HG03520 (cell line): ENCODE results near the gene CALHM4.
"Not testable (repeated sequence)": the region's sequence is repeated elsewhere in the genome, so short reads cannot be mapped to it uniquely, and the experiment has no call there.

Source experiments
- ATAC-seq: cut with Tn5 transposase; IDR thresholded peaks from one replicate; pipeline ENCODE4 v1.9.1; 2021; ENCODE audit warnings: mild to moderate bottlenecking, moderate library complexity; ENCODE audit not compliant: unreplicated experiment

CALHM4 gene

DNA sequence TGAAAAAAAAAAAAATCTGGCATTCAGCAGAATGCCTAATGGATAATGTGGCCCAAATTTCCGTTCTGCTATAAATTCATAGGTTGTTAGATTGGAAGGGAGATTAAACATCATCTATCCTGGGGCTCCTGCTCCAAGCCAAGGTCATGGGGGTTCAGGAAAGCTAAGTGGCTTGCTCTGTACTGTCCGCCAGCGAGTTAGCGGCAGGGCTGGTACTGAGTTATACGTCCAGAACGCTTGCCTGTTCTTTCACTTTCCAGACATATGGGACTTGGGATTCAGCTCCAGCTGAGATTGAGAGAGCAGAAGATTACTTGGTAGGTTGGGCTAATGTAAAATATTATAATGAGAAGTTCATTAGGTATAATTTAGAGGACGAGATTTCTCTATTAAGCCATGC lies 18.6 kb downstream of the CALHM4 start:
- ATAC-seq = no peak

DNA sequence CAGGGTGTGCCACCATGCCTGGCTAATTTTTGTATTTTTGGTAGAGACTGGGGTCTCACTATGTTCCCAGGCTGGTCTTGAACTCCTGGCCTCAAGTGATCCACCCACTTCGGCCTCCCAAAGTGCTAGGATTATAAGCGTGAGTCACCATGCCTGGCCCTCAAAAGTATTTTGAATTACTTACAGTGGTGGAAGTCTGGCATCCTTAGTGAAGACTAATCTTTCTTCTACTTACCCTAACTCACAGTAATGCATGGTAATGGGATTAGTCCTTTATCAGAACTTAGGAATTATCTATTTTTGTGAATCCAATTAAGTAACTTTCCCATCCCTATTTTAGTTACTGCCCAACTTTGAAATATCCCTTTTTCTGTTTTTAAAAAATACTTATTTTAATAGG lies 21.7 kb downstream of the CALHM4 start:
- no peak for ATAC-seq

DNA sequence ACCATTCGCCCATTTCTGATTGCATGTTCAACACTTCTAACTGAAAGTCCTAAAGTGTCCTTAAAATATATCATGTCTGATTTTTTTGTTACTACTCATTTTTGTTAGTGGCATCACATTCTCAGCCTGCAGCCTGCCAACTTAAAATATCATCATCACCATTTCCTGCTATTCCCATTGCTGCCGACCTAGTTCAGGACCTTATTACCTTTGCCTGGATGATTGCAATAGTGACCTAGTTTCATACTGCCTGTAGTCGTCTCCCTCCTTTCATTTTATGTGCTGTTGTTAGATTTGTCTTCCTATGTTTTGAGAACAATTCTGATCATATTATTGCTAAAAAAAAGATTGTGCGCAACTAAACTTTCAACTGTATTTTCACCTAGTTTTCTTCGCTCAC lies 23.9 kb downstream of the CALHM4 start:
- no peak for ATAC-seq

DNA sequence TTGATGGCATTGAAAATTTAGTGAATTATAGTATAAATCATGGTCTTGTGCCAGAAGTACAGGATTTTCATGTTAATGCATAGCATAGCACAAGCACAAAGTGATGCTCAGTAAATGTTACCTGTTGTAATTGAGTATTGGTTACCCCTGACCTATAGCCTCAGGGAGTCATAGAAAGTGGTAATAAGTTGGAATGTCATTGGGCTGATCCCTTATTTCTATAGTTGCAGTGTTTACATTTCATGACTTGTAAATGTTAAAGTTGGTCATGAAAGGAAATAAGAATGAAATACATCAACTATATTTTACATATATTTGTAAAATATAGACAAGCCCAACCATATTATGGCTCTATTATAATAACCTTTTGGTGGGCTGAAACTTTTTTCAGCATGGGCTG lies 24.8 kb downstream of the CALHM4 start:
- no peak for ATAC-seq

DNA sequence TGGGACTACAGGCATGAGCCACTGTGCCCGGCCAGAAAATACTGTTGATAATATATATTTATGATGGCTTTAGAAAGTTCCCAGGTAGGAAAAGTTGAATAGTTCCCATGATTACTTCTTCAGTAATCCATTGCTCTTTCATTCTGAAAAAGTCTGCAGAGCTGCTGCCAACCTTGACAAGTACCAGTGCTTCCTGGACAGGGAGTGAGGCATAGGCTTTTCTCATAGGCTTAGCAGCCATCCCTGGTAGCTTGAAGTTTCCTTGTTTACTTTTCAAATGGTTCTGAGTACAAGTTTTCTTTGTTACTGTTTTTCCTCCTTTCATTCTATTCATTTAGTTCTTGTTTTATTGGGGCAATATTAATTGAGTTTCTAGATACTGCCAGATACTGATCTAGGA lies 25.6 kb downstream of the CALHM4 start:
- ATAC-seq = no peak

DNA sequence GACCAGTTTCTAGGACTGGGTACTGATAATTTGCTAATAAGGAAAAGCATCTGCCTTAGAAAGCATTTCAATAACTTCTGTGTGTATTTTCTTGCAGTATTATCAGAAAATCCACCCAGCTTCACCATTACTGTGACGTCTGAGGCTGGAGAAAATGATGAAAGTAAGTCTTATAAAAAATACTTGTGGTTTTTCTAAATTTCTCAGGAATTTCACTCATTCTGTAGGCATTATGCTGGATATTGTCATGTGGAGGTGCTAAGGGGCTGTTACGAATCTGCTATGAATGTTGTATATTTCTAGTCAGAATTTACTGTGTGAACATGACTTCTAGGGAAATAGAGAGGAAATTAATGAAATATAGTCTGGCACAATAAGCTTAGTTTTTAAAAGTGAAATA lies 26.6 kb downstream of the CALHM4 start:
- no peak for ATAC-seq

DNA sequence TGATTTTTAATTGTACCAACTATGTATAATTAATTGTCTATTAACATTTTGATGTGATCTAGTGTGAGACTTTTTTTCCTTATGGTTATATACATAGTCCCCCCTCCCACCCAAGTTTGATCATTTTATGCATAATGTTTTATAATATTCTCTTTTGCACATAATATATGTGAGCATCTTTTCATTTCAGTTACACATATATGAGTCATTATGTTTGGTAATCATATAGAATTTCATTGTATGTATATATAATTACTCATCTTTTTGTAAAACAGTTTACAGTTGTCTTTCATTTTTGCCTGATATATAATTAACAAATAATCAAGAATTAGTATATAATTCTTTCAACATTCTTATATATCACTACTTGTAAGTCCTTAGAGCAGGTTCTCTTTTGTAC lies 32.7 kb downstream of the CALHM4 start:
- no peak for ATAC-seq

DNA sequence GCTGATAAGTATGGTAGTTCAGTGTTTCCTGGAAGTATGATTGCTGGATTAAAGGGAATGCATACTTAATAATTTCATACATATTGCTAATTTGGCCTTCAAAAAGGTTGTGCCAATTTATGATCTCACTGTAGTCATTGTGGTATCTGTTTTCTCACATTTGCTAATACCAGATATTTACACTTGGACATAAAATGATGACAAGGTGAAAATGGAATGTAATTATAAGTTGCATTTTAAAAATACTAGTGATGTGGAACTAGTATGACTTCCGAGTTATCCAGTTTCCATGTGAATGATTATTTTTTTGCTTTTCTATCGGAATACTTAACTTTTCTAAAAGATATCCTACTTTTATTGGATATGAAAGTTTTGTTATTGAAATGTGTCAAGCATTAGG lies 33.2 kb downstream of the CALHM4 start:
- no peak for ATAC-seq

DNA sequence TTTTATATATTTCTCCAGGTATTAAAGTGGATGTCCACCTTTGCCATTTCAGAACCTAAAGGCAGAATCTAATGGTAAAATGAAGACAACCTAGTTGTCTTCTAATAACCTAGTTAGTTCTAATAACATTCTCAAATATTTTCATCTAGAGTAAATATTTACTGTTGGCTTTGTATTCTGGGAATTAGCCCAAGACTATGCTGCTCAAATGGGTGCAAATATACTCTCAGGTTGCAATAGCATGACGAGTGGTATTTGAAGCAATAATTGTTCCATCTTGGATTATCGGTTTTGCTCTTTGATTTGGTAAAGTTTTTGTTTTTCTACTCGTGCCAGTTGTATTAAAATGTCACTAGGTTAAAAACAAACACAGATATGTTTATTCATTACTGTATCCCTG lies 41.7 kb downstream of the CALHM4 start:
- ATAC-seq = no peak

DNA sequence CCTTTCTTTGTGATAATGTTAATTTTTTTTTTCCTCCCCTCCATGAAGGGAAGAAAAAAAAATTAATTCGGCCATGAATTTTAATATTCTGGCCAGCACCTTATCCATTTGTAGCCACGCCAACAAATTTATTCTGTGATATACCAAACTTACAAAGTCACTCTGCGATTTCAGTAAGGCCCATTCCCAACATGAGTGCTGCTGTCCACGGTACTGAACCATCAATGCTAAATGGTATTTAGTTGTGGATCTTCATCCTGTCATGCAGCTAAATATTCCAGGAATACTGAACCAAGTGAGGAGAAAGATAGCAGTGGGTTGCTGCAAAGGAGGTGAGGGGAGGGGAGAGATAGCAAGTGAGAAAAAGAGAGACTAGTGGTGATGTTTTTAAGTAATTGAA lies 43.3 kb downstream of the CALHM4 start:
- ATAC-seq = no peak

DNA sequence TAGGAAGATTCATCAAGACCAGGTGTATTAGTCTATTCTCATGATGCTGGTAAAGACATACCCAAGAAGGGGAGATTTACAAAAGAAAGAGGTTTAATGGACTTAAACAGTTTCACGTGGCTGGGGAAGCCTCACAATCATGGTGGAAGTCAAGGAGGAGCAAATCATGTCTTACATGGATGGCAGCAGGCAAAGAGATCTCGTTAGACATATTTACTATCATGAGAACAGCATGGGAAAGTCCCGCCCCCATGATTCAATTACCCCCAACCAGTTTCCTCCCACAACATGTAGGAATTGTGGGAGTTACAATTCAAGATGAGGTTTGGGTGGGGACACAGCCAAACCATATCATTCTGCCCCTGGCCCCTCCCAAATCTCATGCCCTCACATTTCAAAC lies 50.4 kb downstream of the CALHM4 start:
- ATAC-seq = not testable (repeated sequence)

DNA sequence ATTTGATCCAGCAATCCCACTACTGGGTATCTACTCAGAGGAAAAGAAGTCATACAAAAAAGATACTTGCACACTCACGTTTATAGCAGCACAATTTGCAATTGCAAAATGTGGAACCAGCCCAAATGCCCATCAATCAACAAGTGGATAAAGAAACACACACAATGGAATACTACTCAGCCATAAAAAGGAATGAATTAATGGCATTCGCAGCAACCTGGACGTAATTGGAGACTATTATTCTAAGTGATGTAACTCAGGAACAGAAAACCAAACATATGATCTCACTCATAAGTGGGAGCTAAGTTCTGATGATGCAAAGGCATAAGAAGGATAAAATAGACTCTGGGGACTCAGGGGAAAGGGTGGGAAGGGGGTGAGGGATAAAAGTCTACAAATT lies 51.3 kb downstream of the CALHM4 start:
- ATAC-seq = not testable (repeated sequence)

DNA sequence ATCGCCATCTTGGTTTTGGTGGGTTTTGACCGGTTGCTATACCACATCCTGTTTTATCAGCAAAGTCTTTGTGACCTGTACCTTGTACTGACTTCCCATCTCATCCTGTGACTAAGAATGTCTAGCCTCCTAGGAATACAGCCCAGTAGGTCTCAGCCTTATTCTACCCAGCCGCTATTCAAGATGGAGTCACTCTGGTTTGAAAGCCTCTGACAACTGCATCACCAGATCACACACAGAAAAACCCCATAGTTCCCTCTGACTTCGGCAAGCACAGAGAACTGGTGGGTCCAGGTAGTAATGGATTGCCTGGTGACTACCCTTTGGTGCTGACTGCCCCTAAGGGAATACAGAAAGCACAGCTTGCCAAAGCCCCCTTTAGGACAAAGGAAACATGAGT lies 52.4 kb downstream of the CALHM4 start:
- no peak for ATAC-seq
